Neuron (in vitro differentiated cells): ENCODE measurements around the gene RBM6.
"Not testable (repeated sequence)": the region's sequence is repeated elsewhere in the genome, so short reads cannot be mapped to it uniquely, and the experiment has no call there.

Experiments used
- H2AFZ ChIP-seq: one replicate; pipeline ENCODE4 v1.6.1; 2013; ENCODE audit warnings: low read depth, mild to moderate bottlenecking, inconsistent platforms, low read length, moderate library complexity
- H3K27me3 ChIP-seq: one replicate; pipeline ENCODE4 v1.6.1; 2013; ENCODE audit warnings: low read length; ENCODE audit not compliant: insufficient read depth
- H3K36me3 ChIP-seq: one replicate; pipeline ENCODE4 v1.6.1; 2013; ENCODE audit warnings: low read length; ENCODE audit not compliant: insufficient read depth
- H3K4me1 ChIP-seq: one replicate; pipeline ENCODE4 v1.6.1; 2013; ENCODE audit warnings: low read length; ENCODE audit not compliant: insufficient read depth
- H3K4me3 ChIP-seq: 2 replicates; pipeline ENCODE4 v1.5.1; 2013; ENCODE audit warnings: mild to moderate bottlenecking, low read length, moderate library complexity
- H3K9me3 ChIP-seq: one replicate; pipeline ENCODE4 v1.6.1; 2013; ENCODE audit warnings: low read length

RBM6 gene

GRCh38 chr3:49929291-49930167 lies 10.4 kb upstream of the RBM6 start, which contains the start of gene MON1A:
MON1A (minus strand) TSS chr3:49929811; CDS start chr3:49913346, 16,465 bp downstream.
- peak within 1 kb of the TSS; percentile 75 for H2AFZ ChIP-seq
- peaks cover 6% of the 10 kb centered on the region for H3K4me1 ChIP-seq
- peak within 1 kb of the TSS; percentile 68 for H3K4me3 ChIP-seq
- no peaks in the 10 kb centered on the region for H3K27me3 ChIP-seq
- H3K9me3 ChIP-seq, result no peaks in the 10 kb centered on the region
- no peaks in the 10 kb centered on the region for H3K36me3 ChIP-seq

- Histone ChIP-seq H3K4me3 (peak overlapping the region; percentile 68), H3K27me3 (peaks cover 2% of the 10 kb centered on the region), H3K36me3 (no peaks in the 10 kb centered on the region), H3K9me3 (no peaks in the 10 kb centered on the region), H3K4me1 (peaks cover 6% of the 10 kb centered on the region), H2AFZ (peak overlapping the region; percentile 75)
These were observed 9.7 kb upstream of the RBM6 start for GRCh38 chr3:49930168-49930690.

- Histone ChIP-seq H2AFZ (no peak overlapping the region), H3K4me3 (no peak overlapping the region), H3K36me3 (no peaks in the 10 kb centered on the region), H3K9me3 (no peaks in the 10 kb centered on the region), H3K4me1 (peaks cover 6% of the 10 kb centered on the region), H3K27me3 (peaks cover 2% of the 10 kb centered on the region)
These were observed 9.0 kb upstream of the RBM6 start for GRCh38 chr3:49930922-49931321.

DNA sequence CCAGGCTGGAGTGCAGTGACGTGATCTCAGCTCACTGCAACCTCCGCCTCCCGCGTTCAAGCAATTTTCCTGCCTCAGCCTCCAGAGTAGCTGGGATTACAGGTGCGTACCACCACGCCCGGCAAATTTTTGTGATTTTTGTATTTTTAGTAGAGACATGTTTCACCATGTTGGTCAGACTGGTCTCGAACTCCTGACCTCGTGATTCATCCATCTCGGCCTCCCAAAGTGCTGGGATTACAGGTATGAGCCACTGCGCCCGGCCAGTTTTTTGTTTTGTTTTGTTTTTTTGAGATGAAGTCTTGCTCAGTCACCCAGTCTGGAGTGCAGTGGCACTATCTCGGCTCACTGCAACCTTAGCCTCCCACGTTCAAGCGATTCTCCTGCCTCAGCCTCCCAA lies 7.7 kb upstream of the RBM6 start:
- H3K4me1 ChIP-seq, H3K27me3 ChIP-seq, H2AFZ ChIP-seq, H3K9me3 ChIP-seq, H3K36me3 ChIP-seq, H3K4me3 ChIP-seq: not testable (repeated sequence)

DNA sequence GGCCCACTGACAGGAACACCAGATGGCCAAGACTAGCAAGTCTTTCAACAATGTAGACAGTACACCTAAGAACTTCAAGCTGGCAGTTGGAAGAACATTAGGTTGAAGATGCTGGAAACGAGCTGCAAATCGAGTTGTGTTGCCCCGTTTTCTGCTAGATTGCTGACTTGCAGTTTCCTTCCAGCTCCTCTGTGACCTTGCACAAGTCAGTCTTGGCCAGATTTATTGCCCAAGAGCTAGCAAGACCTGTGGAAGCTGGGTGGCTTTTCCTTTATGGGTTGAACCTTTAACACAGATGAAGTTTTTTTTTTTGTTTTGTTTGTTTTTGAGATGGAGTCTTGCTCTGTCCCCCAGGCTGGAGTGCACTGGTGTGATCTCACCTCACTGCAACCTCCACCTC lies 2.9 kb upstream of the RBM6 start:
- H2AFZ ChIP-seq, result no peak overlapping the region
- peaks cover 2% of the 10 kb centered on the region for H3K27me3 ChIP-seq
- H3K4me1 ChIP-seq, result peaks cover 5% of the 10 kb centered on the region
- no peaks in the 10 kb centered on the region for H3K36me3 ChIP-seq
- H3K9me3 ChIP-seq, result no peaks in the 10 kb centered on the region
- no peak overlapping the region for H3K4me3 ChIP-seq

DNA sequence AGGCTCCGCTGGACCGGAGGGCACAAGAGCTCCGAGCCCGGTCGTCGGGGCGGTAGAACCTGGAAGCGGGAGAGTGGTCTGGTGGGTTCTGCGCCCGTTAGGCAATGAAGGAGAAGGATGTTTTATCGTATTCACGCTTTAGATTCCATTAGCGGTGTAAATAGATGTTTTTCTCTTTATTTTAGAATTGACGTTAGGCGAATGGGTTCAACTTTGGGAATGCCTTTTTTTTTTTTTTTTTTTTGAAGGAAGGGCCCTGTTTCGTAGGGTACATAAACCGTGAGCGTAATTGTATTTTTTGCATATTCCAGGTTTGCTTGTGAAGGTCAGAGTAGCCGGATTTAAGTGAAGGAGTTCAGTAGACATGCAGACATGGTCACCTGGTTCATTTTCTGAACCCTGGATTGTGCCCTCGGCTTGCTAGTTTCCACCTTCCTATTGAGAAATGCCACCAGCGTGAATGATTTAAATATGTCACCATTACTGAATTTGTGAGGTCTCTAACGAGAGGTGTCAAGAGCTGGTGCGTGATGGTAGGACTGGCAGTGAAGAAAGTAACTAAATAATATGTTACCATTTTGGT lies 808 bp downstream of the RBM6 start:
- H3K4me3 ChIP-seq, result peak overlapping the region; percentile 98
- H3K4me1 ChIP-seq, result peaks cover 5% of the 10 kb centered on the region
- H2AFZ ChIP-seq, result peak overlapping the region; percentile 31
- H3K36me3 ChIP-seq, result peaks cover 11% of the 10 kb centered on the region
- no peaks in the 10 kb centered on the region for H3K9me3 ChIP-seq
- no peaks in the 10 kb centered on the region for H3K27me3 ChIP-seq

GRCh38 chr3:49942651-49943050 lies 2.7 kb downstream of the RBM6 start:
- Histone ChIP-seq H3K27me3 (no peaks in the 10 kb centered on the region), H2AFZ (no peak overlapping the region), H3K4me3 (no peak overlapping the region), H3K4me1 (peaks cover 5% of the 10 kb centered on the region), H3K36me3 (peaks cover 11% of the 10 kb centered on the region), H3K9me3 (no peaks in the 10 kb centered on the region)

GRCh38 chr3:49952924-49953323 lies 13.0 kb downstream of the RBM6 start:
- Histone ChIP-seq H3K36me3 (no peaks in the 10 kb centered on the region), H3K4me3 (no peak overlapping the region), H3K9me3 (no peaks in the 10 kb centered on the region), H2AFZ (no peak overlapping the region), H3K27me3 (no peaks in the 10 kb centered on the region), H3K4me1 (no peaks in the 10 kb centered on the region)

GRCh38 chr3:49955636-49956035 lies 15.7 kb downstream of the RBM6 start:
- no peaks in the 10 kb centered on the region for H3K27me3 ChIP-seq
- no peaks in the 10 kb centered on the region for H3K9me3 ChIP-seq
- peaks cover under 1% of the 10 kb centered on the region for H3K36me3 ChIP-seq
- H3K4me3 ChIP-seq, result no peak overlapping the region
- H2AFZ ChIP-seq, result no peak overlapping the region
- H3K4me1 ChIP-seq, result no peaks in the 10 kb centered on the region

- Histone ChIP-seq H2AFZ (no peak overlapping the region), H3K4me3 (no peak overlapping the region), H3K4me1 (no peaks in the 10 kb centered on the region), H3K36me3 (peaks cover 33% of the 10 kb centered on the region), H3K9me3 (peaks cover 3% of the 10 kb centered on the region), H3K27me3 (no peaks in the 10 kb centered on the region)
These were observed 26.4 kb downstream of the RBM6 start for GRCh38 chr3:49966233-49966942.

DNA sequence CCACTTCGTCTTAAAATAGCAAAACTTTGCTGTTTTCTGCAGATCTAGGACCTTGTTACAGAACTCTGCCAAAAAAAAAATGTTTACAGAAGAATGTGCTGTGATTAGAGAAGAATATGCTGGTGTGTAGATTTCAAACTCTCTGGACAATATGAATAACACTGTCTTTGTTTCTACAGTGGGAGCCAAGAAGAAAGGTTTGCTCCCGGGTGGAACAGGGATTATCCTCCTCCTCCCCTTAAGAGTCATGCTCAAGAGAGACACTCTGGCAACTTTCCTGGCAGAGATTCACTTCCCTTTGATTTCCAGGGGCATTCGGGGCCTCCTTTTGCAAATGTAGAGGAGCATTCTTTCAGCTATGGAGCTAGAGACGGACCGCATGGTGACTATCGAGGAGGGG lies 27.3 kb downstream of the RBM6 start:
- Histone ChIP-seq H3K4me3 (no peak overlapping the region), H2AFZ (no peak overlapping the region), H3K4me1 (no peaks in the 10 kb centered on the region), H3K36me3 (peaks cover 39% of the 10 kb centered on the region), H3K9me3 (peaks cover 3% of the 10 kb centered on the region), H3K27me3 (no peaks in the 10 kb centered on the region)

- Histone ChIP-seq H3K36me3 (peaks cover 45% of the 10 kb centered on the region), H3K9me3 (peaks cover 3% of the 10 kb centered on the region), H3K27me3 (no peaks in the 10 kb centered on the region), H3K4me3 (no peak overlapping the region), H3K4me1 (no peaks in the 10 kb centered on the region), H2AFZ (no peak overlapping the region)
These were observed 28.4 kb downstream of the RBM6 start for GRCh38 chr3:49968346-49968745.

DNA sequence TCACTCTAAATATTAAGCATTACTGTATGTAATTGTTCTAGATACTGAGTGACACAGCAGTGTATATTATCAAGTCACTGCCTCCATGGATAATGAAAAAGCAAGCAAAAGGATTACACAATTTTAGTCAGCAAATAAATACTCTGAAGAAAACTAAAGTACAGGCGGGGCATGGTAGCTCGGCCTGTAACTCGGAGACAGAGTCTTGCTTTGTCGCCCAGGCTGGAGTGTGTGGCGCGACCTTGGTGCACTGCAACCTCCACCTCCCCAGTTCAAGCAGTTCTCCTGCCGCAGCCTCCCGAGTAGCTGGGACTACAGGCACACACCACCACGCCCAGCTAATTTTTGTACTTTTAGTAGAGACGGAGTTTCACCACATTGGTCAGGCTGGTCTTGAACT lies 32.7 kb downstream of the RBM6 start:
- Histone ChIP-seq H3K36me3 (peaks cover 34% of the 10 kb centered on the region), H3K4me1 (peaks cover 14% of the 10 kb centered on the region), H3K4me3 (no peak overlapping the region), H3K27me3 (no peaks in the 10 kb centered on the region), H2AFZ (no peak overlapping the region), H3K9me3 (peaks cover 3% of the 10 kb centered on the region)
